Omental fat pad (tissue), 4 donors: ENCODE data around the gene CDH18. TPM values are rescaled to one million over a fixed set of nuclear protein-coding genes. Genes with fewer than 3 reads are reported as not detected.

Experiments used
- ATAC-seq: fragments of 150-250 bp; one replicate; pipeline ENCODE4 v1.9.1; 2016; ENCODE audit warnings: mild to moderate bottlenecking, moderate library complexity; ENCODE audit not compliant: low FRiP score
- DNase-seq: peaks from one replicate; pipeline ENCODE4 v3.0.0-alpha.2; 2019; ENCODE audit warnings: low spot score
- total RNA-seq, 4 donors: library from RNA; depleted of rRNA; stranded (reverse); fragments of >200 nt; gene quantifications; one replicate each; pipeline ENCODE4 v1.1.0, GENCODE V29; 2016
- TF ChIP-seq, protein P1 (sequence below), 3 donors: fragments of 450-650 bp; IDR thresholded peaks; one replicate each; pipeline ENCODE4 v1.5.1; 2016 to 2017; ENCODE audit warnings: antibody characterized with exemption in 3 of 3, mild to moderate bottlenecking in 3 of 3, moderate library complexity in 2 of 3

CDH18 gene
- total RNA-seq, 4 donors from 2014 or later, result not detected

- ATAC-seq (no peak), DNase-seq (no peak)
- TF ChIP-seq, protein P1, sequence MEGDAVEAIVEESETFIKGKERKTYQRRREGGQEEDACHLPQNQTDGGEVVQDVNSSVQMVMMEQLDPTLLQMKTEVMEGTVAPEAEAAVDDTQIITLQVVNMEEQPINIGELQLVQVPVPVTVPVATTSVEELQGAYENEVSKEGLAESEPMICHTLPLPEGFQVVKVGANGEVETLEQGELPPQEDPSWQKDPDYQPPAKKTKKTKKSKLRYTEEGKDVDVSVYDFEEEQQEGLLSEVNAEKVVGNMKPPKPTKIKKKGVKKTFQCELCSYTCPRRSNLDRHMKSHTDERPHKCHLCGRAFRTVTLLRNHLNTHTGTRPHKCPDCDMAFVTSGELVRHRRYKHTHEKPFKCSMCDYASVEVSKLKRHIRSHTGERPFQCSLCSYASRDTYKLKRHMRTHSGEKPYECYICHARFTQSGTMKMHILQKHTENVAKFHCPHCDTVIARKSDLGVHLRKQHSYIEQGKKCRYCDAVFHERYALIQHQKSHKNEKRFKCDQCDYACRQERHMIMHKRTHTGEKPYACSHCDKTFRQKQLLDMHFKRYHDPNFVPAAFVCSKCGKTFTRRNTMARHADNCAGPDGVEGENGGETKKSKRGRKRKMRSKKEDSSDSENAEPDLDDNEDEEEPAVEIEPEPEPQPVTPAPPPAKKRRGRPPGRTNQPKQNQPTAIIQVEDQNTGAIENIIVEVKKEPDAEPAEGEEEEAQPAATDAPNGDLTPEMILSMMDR (IDR thresholded peaks at IDR 0.05), result no peak
These were observed 234.4 kb downstream of the CDH18 start for GRCh38 chr5:19753579-19753978.

GRCh38 chr5:19751326-19751725, 236.7 kb downstream of the CDH18 start:
- TF ChIP-seq, protein P1 (IDR thresholded peaks at IDR 0.05), result no peak
- ATAC-seq (no peak), DNase-seq (no peak)

GRCh38 chr5:19745247-19745646, 242.8 kb downstream of the CDH18 start:
- TF ChIP-seq, protein P1 (IDR thresholded peaks at IDR 0.05), result no peak
- no peak for ATAC-seq

DNA sequence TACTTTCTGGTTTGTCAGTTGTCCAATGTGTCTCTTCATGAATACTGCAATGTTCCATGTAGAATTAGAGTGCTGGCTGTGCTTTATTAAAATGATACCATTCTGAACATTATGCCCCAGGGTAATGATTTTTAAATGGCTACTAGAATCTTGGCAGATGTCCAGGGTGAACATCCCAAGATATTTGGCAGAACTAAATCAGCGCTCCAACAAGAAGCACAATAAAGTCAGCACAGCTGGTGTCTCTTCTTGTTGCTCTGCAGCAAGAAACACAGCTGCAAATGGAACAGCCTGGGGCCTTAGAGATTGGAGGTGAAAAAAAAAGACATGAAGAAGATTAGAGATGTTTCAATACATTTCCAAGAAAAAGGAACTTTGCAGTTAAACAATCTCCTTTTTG, 248.3 kb downstream of the CDH18 start:
- TF ChIP-seq, protein P1 (IDR thresholded peaks at IDR 0.05), result no peak
- ATAC-seq (no peak), DNase-seq (no peak)

More at GRCh38 chr5:19745247-19745646, 242.8 kb downstream of the CDH18 start:
- no peak for DNase-seq

DNA sequence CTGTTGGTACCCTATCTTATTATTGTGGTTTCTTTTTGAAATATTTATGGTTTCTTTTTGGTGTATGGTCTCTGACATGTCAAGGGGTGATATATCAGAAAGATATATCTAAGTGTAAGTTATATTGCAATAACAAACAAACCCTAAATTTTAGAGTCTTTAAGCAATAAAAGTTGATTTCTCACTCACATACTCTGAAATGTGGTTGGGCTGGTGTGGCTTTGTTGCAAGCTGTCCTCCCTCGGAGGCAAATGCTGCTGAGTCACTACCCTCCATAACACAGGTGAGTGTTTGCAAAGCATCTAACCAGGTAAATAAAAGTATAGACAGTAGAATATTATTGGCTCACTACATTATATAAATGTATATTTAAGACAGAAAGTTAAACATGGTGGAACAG, 253.2 kb downstream of the CDH18 start:
- DNase-seq (no peak), ATAC-seq (no peak)
- TF ChIP-seq, protein P1 (IDR thresholded peaks at IDR 0.05), result no peak

GRCh38 chr5:19733612-19734495, 254.1 kb downstream of the CDH18 start:
- ATAC-seq (no peak), DNase-seq (no peak)
- TF ChIP-seq, protein P1 (IDR thresholded peaks at IDR 0.05), result no peak

DNA sequence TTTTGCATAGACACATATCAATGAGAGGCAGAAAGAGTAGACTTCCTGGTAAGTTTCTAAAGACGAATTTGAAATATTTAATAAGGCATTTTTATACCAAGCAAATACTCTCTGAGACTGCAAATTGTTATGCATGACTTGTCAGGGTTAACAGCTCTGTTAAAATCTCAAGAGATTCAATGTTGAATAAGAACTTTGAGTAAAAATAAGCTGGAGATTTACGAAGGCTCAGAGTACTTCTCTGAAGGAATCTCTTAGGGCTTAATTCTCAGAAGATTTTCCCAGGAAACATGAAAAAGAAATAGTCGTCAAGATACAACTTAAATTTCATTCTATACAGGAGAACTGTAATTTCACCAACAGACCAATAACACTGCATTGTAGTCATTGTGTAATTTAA, 259.4 kb downstream of the CDH18 start:
- ATAC-seq (no peak), DNase-seq (no peak)
- TF ChIP-seq, protein P1 (IDR thresholded peaks at IDR 0.05), result no peak
